HUES48 (cell line): Measurements from ENCODE around the gene NINL.
A peak's percentile ranks its signal among the peaks of the same experiment; 100 is the strongest.
"Not testable (repeated sequence)": the region's sequence is repeated elsewhere in the genome, so short reads cannot be mapped to it uniquely, and the experiment has no call there.

Source experiments
- H3K27ac ChIP-seq: one replicate; pipeline ENCODE4 v1.7.0; 2013; ENCODE audit warnings: low read depth, low read length, inconsistent platforms
- H3K27me3 ChIP-seq: 2 replicates; pipeline ENCODE4 v1.6.1; 2013; ENCODE audit warnings: mild to moderate bottlenecking, low read length; ENCODE audit not compliant: control insufficient read depth, insufficient read depth
- H3K36me3 ChIP-seq: 2 replicates; pipeline ENCODE4 v1.6.1; 2013; ENCODE audit warnings: low read length; ENCODE audit not compliant: control insufficient read depth, insufficient read depth
- H3K4me1 ChIP-seq: 2 replicates; pipeline ENCODE4 v1.6.1; 2013; ENCODE audit warnings: mild to moderate bottlenecking, low read length; ENCODE audit not compliant: control insufficient read depth, insufficient read depth
- H3K4me3 ChIP-seq: 2 replicates; pipeline ENCODE4 v1.5.1; 2013; ENCODE audit warnings: mild to moderate bottlenecking, low read depth, low read length
- H3K9ac ChIP-seq: 2 replicates; pipeline ENCODE4 v1.6.1; 2013; ENCODE audit warnings: mild to moderate bottlenecking, low read depth, low read length, moderate library complexity
- H3K9me3 ChIP-seq: 2 replicates; pipeline ENCODE4 v1.6.1; 2013; ENCODE audit warnings: low read length; ENCODE audit not compliant: control insufficient read depth, insufficient read depth

The NINL gene

GRCh38 chr20:25622049-25622448 is 36.7 kb upstream of the NINL start:
- Histone ChIP-seq H3K4me3 (peak overlapping the region; percentile 68; the same call in 1 of the 2 replicates), H3K27me3 (peaks cover 22% of the 10 kb centered on the region), H3K36me3 (no peaks in the 10 kb centered on the region), H3K4me1 (peaks cover 27% of the 10 kb centered on the region), H3K9ac (no peak overlapping the region), H3K9me3 (no peaks in the 10 kb centered on the region), H3K27ac (no peak overlapping the region)

GRCh38 chr20:25619514-25619913 is 34.2 kb upstream of the NINL start:
- no peaks in the 10 kb centered on the region for H3K9me3 ChIP-seq
- no peak overlapping the region for H3K27ac ChIP-seq
- H3K4me1 ChIP-seq: peaks cover 18% of the 10 kb centered on the region
- H3K4me3 ChIP-seq: no peak overlapping the region
- peaks cover 14% of the 10 kb centered on the region for H3K36me3 ChIP-seq
- H3K27me3 ChIP-seq: peaks cover 19% of the 10 kb centered on the region
- H3K9ac ChIP-seq: no peak overlapping the region

GRCh38 chr20:25608774-25609173 is 23.4 kb upstream of the NINL start:
- H3K27me3 ChIP-seq: no peaks in the 10 kb centered on the region
- no peaks in the 10 kb centered on the region for H3K9me3 ChIP-seq
- no peak overlapping the region for H3K9ac ChIP-seq
- no peak overlapping the region for H3K4me3 ChIP-seq
- 0 out of 2 replicates have a peak, but pooled peaks cover 3% of the 10 kb centered on the region for H3K36me3 ChIP-seq
- H3K27ac ChIP-seq: no peak overlapping the region
- H3K4me1 ChIP-seq: peaks cover 4% of the 10 kb centered on the region; the same call in 1 of the 2 replicates

- no peaks in the 10 kb centered on the region for H3K27me3 ChIP-seq
- no peaks in the 10 kb centered on the region for H3K9me3 ChIP-seq
- no peak overlapping the region for H3K9ac ChIP-seq
- no peak overlapping the region for H3K4me3 ChIP-seq
- H3K27ac ChIP-seq: no peak overlapping the region
- H3K36me3 ChIP-seq: no peaks in the 10 kb centered on the region
- peaks cover 4% of the 10 kb centered on the region; the same call in 1 of the 2 replicates for H3K4me1 ChIP-seq
These were observed 20.9 kb upstream of the NINL start for GRCh38 chr20:25606094-25606695.

GRCh38 chr20:25605148-25605547 is 19.8 kb upstream of the NINL start:
- H3K27me3 ChIP-seq: no peaks in the 10 kb centered on the region
- no peaks in the 10 kb centered on the region for H3K36me3 ChIP-seq
- H3K4me1 ChIP-seq: peaks cover 4% of the 10 kb centered on the region; the same call in 1 of the 2 replicates
- H3K27ac ChIP-seq: no peak overlapping the region
- no peak overlapping the region for H3K4me3 ChIP-seq
- no peaks in the 10 kb centered on the region for H3K9me3 ChIP-seq
- H3K9ac ChIP-seq: no peak overlapping the region

- H3K9ac ChIP-seq: no peak overlapping the region
- no peaks in the 10 kb centered on the region for H3K36me3 ChIP-seq
- no peak overlapping the region for H3K4me3 ChIP-seq
- H3K27me3 ChIP-seq: no peaks in the 10 kb centered on the region
- no peaks in the 10 kb centered on the region for H3K9me3 ChIP-seq
- no peak overlapping the region for H3K27ac ChIP-seq
- H3K4me1 ChIP-seq: peaks cover 4% of the 10 kb centered on the region; the same call in 1 of the 2 replicates
These were observed 19.3 kb upstream of the NINL start for GRCh38 chr20:25604611-25605010.

- H3K36me3 ChIP-seq, H3K27ac ChIP-seq, H3K4me3 ChIP-seq, H3K9ac ChIP-seq, H3K9me3 ChIP-seq, H3K4me1 ChIP-seq, H3K27me3 ChIP-seq: not testable (repeated sequence)
These were observed 17.6 kb upstream of the NINL start for GRCh38 chr20:25602914-25603309.

GRCh38 chr20:25602191-25602913 is 17.0 kb upstream of the NINL start:
- not testable (repeated sequence) for H3K9ac ChIP-seq, H3K9me3 ChIP-seq, H3K27ac ChIP-seq, H3K36me3 ChIP-seq, H3K27me3 ChIP-seq, H3K4me3 ChIP-seq, H3K4me1 ChIP-seq

- no peak overlapping the region for H3K9ac ChIP-seq
- no peak overlapping the region for H3K4me3 ChIP-seq
- H3K4me1 ChIP-seq: no peaks in the 10 kb centered on the region
- no peak overlapping the region for H3K27ac ChIP-seq
- no peaks in the 10 kb centered on the region for H3K9me3 ChIP-seq
- H3K36me3 ChIP-seq: no peaks in the 10 kb centered on the region
- no peaks in the 10 kb centered on the region for H3K27me3 ChIP-seq
These were observed 16.3 kb upstream of the NINL start for GRCh38 chr20:25601659-25602058.

- H3K9ac ChIP-seq: no peak overlapping the region
- H3K9me3 ChIP-seq: no peaks in the 10 kb centered on the region
- H3K4me1 ChIP-seq: no peaks in the 10 kb centered on the region
- H3K4me3 ChIP-seq: no peak overlapping the region
- no peaks in the 10 kb centered on the region for H3K27me3 ChIP-seq
- H3K27ac ChIP-seq: no peak overlapping the region
- no peaks in the 10 kb centered on the region for H3K36me3 ChIP-seq
These were observed 15.3 kb upstream of the NINL start for GRCh38 chr20:25600632-25601031.

GRCh38 chr20:25592135-25592852 is 7.0 kb upstream of the NINL start:
- H3K9me3 ChIP-seq: no peaks in the 10 kb centered on the region
- no peak overlapping the region for H3K9ac ChIP-seq
- H3K27ac ChIP-seq: no peak overlapping the region
- no peak overlapping the region for H3K4me3 ChIP-seq
- no peaks in the 10 kb centered on the region for H3K27me3 ChIP-seq
- no peaks in the 10 kb centered on the region for H3K4me1 ChIP-seq
- H3K36me3 ChIP-seq: no peaks in the 10 kb centered on the region
